GM13976 (cell line): ENCODE results near the gene TSPAN3.

Experiments
- DNase-seq: peaks from one replicate; pipeline ENCODE4 v3.0.0; 2012; ENCODE audit warnings: low spot score
- in situ Hi-C: fragments of 300-500 bp; cut with MboI; formaldehyde crosslinking; loops from one replicate; pipeline ENCODE4 v1.12.0; 2022; ENCODE audit warnings: low sequenced_read_pairs, mixed read lengths, inconsistent platforms; ENCODE audit not compliant: unreplicated experiment
- TF ChIP-seq, protein P1 (sequence below): IDR thresholded peaks from 2 replicates; pipeline ENCODE4 v1.5.1; 2012; ENCODE audit warnings: borderline replicate concordance, mild to moderate bottlenecking; ENCODE audit not compliant: insufficient read depth; ENCODE audit errors: extremely low read depth, missing control alignments, control extremely low read depth

Gene TSPAN3

DNA sequence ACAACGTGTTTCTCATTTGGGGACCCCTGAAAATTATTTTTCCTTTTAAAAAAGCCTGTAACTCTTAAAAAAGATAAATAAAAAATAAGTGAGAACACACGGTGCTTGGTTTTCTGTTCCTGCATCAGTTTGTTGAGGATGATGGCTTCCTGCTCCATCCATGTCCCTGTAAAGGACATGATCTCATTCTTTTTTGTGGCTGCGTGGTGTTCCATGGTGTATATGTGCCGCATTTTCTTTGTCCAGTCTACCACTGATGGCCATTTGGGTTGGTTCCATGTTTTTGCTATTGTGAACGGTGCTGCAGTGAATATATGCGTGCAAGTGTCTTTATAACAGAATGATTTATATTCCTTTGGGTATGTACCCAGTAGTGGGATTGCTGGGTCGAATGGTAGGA is 2.3 kb downstream of the TSPAN3 start:
- TF ChIP-seq, protein P1, sequence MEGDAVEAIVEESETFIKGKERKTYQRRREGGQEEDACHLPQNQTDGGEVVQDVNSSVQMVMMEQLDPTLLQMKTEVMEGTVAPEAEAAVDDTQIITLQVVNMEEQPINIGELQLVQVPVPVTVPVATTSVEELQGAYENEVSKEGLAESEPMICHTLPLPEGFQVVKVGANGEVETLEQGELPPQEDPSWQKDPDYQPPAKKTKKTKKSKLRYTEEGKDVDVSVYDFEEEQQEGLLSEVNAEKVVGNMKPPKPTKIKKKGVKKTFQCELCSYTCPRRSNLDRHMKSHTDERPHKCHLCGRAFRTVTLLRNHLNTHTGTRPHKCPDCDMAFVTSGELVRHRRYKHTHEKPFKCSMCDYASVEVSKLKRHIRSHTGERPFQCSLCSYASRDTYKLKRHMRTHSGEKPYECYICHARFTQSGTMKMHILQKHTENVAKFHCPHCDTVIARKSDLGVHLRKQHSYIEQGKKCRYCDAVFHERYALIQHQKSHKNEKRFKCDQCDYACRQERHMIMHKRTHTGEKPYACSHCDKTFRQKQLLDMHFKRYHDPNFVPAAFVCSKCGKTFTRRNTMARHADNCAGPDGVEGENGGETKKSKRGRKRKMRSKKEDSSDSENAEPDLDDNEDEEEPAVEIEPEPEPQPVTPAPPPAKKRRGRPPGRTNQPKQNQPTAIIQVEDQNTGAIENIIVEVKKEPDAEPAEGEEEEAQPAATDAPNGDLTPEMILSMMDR = no peak
- no peak for DNase-seq
- in situ Hi-C loops = no loop called here

DNA sequence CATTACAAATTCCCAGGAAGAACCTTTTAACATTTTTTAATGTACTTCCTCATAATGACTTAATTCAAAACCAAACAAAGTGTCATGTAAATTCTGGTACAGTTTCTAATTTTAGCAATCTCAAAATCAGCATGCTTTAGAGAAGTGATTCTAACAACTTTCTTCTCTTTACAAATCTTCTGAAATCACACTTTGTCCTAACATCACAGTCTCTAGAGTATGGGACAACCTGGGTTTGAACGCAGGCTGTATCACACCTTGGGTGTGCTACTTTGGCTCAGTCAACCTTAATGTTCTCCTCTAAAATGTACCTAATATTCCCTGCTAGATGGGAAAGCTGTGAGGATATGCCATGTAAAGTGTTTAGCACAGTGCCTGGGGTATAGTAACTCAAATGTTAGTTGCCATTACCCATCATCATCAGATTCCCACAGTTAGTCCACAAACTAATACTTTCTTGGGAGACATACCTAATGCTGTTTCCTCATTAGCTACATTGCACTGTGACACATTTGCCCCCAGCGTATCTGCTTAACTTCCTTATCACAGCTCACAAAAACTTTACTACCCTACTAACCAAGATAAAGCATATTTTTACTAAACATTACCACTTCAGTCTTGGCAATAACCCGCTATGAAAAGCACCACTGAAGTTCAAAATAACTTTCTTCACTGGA is 3.1 kb downstream of the TSPAN3 start:
- TF ChIP-seq, protein P1 = no peak
- in situ Hi-C loops = no loop called here
- DNase-seq = no peak

DNA sequence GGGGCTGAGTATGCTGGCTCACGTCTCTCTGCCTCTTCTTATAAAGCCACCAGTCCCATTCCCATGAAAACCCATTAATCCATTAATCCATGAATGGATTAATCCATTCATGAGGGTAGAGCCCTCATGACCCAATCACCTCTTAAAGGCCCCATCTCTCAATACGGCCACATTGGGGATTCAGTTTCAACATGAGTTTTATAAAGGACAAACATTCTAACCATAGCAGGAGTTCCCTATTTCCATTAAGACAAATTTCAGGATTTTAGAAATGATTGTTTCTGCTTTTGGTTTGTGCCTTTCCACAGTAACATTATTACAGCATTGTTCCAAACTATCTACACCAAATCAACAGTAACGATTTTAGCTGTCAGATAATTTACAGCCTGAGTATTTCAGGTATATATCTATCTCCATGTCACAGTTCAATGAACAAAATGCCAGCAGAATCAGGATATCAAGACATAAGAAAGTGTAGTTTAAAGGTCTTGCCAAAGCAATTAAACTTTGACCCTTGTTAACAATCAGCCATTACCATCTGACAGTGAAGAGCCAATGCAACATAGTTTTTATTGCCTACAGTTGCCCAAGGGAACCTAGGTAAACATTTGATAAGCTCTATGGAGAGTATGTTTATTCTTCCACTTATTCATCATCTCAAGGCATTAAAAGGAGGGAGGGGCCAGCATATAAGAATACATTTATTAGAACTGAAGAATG is 3.8 kb downstream of the TSPAN3 start:
- in situ Hi-C loops = no loop called here
- no peak for DNase-seq
- TF ChIP-seq, protein P1 = no peak

DNA sequence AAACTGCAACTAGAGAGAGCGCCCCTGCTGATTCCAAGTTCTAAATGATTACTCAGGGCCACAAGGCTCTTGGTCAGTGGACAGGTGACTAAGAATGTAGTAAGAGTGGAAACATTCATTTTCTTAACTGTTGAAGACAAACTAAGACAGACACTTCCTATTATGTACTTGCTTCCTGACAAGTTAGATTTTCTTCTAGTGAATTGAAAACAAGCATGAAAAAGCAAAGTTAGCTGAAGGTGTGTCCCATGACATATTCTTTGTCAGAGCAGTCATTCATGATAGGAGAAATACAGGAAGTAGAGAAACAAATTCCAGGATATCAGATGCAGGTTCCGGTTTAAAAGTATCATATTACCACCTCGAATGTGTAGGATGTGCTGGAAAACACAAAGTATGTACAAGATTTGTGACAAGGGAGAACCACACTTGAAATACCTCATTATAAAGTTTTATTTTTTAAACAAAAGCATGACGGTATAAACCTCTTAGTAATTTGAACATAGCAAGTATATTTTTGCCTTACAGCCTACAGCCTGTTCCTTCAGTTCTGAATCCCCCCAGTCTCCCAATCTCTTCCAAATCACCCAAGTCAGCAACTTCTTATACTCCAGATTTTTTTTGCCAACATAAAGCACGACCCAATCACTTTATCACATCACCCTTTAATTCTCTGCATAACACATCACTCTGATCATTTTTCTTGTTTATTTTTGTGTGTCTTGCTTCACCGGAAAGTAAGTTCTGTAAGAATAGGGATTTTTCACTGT is 6.2 kb downstream of the TSPAN3 start:
- in situ Hi-C loops = no loop called here
- TF ChIP-seq, protein P1 = no peak
- no peak for DNase-seq

DNA sequence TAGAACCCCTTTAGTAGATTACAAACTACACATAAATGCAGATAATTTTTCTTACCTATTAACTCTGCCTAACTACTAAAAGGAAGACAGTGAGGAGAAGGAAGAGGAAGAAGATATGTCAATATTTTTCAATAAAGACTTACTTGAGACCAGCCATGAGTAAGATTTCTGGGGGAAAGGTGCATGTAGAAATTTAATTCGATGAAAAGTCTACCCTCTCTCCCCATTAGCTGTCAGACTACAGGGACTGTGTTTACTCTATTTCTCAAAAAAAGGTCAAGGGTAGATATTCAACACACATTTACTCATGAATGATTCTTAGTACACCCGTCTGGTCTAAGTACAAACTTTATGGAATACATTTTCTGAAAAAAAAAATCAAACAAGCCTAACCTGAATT is 6.8 kb downstream of the TSPAN3 start:
- TF ChIP-seq, protein P1 = no peak
- in situ Hi-C loops = no loop called here
- no peak for DNase-seq

DNA sequence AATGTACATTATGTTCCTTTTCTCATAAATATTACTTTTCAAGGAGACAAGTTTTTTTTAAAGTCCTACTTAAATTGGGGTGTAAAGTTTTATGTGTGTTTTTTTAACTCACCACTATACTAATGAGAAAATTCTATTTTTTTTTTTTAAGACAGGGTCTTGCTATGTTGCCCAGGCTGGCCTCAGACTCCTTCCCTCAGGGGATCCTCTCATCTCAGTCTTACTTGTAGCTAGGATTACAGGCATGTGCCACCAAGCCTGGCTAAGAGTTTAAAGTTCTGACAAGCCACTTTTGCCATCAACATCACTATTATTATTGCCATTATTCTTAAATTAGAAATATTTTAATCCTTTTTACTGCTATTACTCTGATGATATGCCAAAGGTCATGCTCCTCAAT is 7.7 kb downstream of the TSPAN3 start:
- in situ Hi-C loops = no loop called here
- TF ChIP-seq, protein P1 = no peak
- DNase-seq = no peak
